ENCODE measurements around the gene AP2B1.
A peak's percentile ranks its signal among the peaks of the same experiment; 100 is the strongest.

Gene AP2B1

DNA sequence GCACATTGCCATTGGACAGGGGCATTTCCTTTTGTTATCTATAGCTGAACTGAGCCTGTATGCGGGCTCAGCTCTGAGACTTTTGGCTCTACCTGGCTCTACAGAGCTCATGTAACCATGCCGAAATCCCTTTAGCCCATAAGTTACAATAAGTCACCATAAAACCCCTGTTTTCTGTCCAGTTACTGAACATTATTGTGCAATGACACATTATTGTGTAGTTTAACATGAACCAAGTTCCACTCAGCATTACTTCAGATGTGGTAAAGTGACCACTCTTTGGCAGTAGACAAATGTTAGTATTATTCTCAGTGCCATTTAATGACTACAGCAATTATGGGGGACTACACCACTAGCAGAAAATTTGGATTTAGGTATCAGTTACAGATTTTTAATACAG lies 78.9 kb downstream of the AP2B1 start:
- H3K4me1 ChIP-seq (ENCODE audit: control insufficient read depth, low read depth, low read length), result no peaks in the 10 kb centered on the region
- H2BK15ac ChIP-seq (replicated peaks; ENCODE audit: low read depth), result no peak overlapping the region
- H3K23ac ChIP-seq (ENCODE audit: low read length), result no peak overlapping the region
- no peak overlapping the region for H2AK5ac ChIP-seq (ENCODE audit: low read length)
- H3K27me3 ChIP-seq (ENCODE audit: insufficient read depth, low read length, poor library complexity), result no peaks in the 10 kb centered on the region
- H2BK5ac ChIP-seq (ENCODE audit: low read length), result no peak overlapping the region
- H3K9ac ChIP-seq (ENCODE audit: low read length), result no peak overlapping the region
- H3K79me2 ChIP-seq (ENCODE audit: control insufficient read depth, insufficient read depth, low read length), result no peaks in the 10 kb centered on the region
- no peak overlapping the region for H3K18ac ChIP-seq (ENCODE audit: low read length)
- no peak overlapping the region for H3K4me2 ChIP-seq (ENCODE audit: low read length)
- no peak overlapping the region for H2BK120ac ChIP-seq (ENCODE audit: low read depth, low read length)
- H3K56ac ChIP-seq (ENCODE audit: low read length), result no peak overlapping the region
- H4K8ac ChIP-seq (ENCODE audit: low read depth, low read length), result no peak overlapping the region
- WGBS (ENCODE audit: extremely low coverage, insufficient coverage, low lambda C conversion rate), result no CpG with 5 or more reads among the region's 2 CpGs
- no peak overlapping the region for H3K4ac ChIP-seq (ENCODE audit: low read depth, low read length)
- H3K4me3 ChIP-seq (ENCODE audit: low read length), result no peak overlapping the region
- H4K5ac ChIP-seq (ENCODE audit: low read length), result no peak overlapping the region
- H3K36me3 ChIP-seq (ENCODE audit: control insufficient read depth, insufficient read depth, low read length), result no peaks in the 10 kb centered on the region
- no peak overlapping the region for H3K27ac ChIP-seq (ENCODE audit: low read depth, low read length)
- H3K79me1 ChIP-seq (ENCODE audit: low read length), result no peaks in the 10 kb centered on the region
- DNase-seq, result no peak

DNA sequence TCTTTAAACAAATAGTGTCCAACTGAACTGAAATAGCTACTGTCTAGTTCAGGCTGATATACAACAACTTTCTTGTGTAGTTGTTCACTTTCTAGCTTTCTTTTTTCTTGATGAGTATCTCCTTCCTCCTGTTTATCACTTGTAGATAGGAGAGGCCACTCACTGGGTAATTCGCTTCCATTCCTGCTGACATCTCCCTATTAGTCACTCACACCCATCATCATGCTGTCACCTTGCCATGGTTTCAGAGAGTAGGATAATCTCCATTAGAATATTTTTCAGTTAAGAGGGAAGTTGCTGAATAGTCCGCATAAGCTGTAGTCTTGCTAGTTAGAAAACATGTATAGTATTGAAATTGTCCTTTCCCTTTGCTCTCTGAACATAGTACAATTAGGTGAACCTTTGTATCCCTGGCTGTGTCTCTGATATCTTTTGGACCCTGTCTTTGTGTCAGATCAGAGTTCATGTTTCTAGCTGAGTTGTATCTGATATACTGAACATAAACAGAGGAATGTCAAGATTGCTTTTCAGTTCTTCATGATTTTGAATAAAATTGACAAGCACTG lies 79.9 kb downstream of the AP2B1 start:
- H3K18ac ChIP-seq (ENCODE audit: low read length), result no peak overlapping the region
- no peak overlapping the region for H3K23ac ChIP-seq (ENCODE audit: low read length)
- H4K8ac ChIP-seq (ENCODE audit: low read depth, low read length), result no peak overlapping the region
- no peaks in the 10 kb centered on the region for H3K4me1 ChIP-seq (ENCODE audit: control insufficient read depth, low read depth, low read length)
- H3K36me3 ChIP-seq (ENCODE audit: control insufficient read depth, insufficient read depth, low read length), result no peaks in the 10 kb centered on the region
- no CpG with 5 or more reads among the region's 2 CpGs for WGBS (ENCODE audit: extremely low coverage, insufficient coverage, low lambda C conversion rate)
- H3K27me3 ChIP-seq (ENCODE audit: insufficient read depth, low read length, poor library complexity), result no peaks in the 10 kb centered on the region
- H3K4me2 ChIP-seq (ENCODE audit: low read length), result no peak overlapping the region
- no peak overlapping the region for H3K56ac ChIP-seq (ENCODE audit: low read length)
- H3K79me1 ChIP-seq (ENCODE audit: low read length), result no peaks in the 10 kb centered on the region
- H2BK5ac ChIP-seq (ENCODE audit: low read length), result no peak overlapping the region
- H2BK120ac ChIP-seq (ENCODE audit: low read depth, low read length), result no peak overlapping the region
- DNase-seq, result peak; percentile 26
- H4K5ac ChIP-seq (ENCODE audit: low read length), result no peak overlapping the region
- no peak overlapping the region for H3K4ac ChIP-seq (ENCODE audit: low read depth, low read length)
- H3K4me3 ChIP-seq (ENCODE audit: low read length), result no peak overlapping the region
- no peaks in the 10 kb centered on the region for H3K79me2 ChIP-seq (ENCODE audit: control insufficient read depth, insufficient read depth, low read length)
- no peak overlapping the region for H3K9ac ChIP-seq (ENCODE audit: low read length)
- no peak overlapping the region for H3K27ac ChIP-seq (ENCODE audit: low read depth, low read length)
- H2AK5ac ChIP-seq (ENCODE audit: low read length), result no peak overlapping the region
- no peak overlapping the region for H2BK15ac ChIP-seq (replicated peaks; ENCODE audit: low read depth)

DNA sequence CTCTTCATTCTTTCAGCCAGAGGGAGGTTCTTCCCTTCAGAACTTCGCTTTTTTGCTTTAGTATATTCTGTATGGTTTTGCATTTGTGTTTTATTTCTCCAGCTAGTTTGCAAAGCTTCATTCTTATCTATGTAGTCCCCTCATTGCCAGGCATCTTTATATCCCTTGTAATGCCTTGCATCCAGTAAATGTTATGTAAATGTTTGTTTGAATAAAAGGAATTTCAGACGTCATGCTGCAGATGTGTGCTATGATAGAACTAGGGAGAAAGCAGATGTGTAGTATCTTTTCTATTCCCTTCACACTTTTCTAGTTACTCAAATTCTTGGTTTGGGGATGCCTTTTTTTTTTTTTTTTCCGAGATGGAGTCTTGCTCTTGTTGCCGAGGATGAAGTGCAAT lies 81.7 kb downstream of the AP2B1 start:
- Histone ChIP-seq H2BK5ac (ENCODE audit: low read length) (no peak overlapping the region), H3K4me3 (ENCODE audit: low read length) (no peak overlapping the region), H2BK15ac (replicated peaks; ENCODE audit: low read depth) (no peak overlapping the region), H2AK5ac (ENCODE audit: low read length) (no peak overlapping the region), H3K9ac (ENCODE audit: low read length) (no peak overlapping the region), H4K8ac (ENCODE audit: low read depth, low read length) (no peak overlapping the region), H3K4me2 (ENCODE audit: low read length) (no peak overlapping the region), H3K27me3 (ENCODE audit: insufficient read depth, low read length, poor library complexity) (no peaks in the 10 kb centered on the region), H3K27ac (ENCODE audit: low read depth, low read length) (no peak overlapping the region), H3K4ac (ENCODE audit: low read depth, low read length) (no peak overlapping the region), H4K5ac (ENCODE audit: low read length) (no peak overlapping the region), H3K4me1 (ENCODE audit: control insufficient read depth, low read depth, low read length) (no peaks in the 10 kb centered on the region), H3K23ac (ENCODE audit: low read length) (no peak overlapping the region), H3K18ac (ENCODE audit: low read length) (no peak overlapping the region), H3K56ac (ENCODE audit: low read length) (no peak overlapping the region), H2BK120ac (ENCODE audit: low read depth, low read length) (no peak overlapping the region), H3K36me3 (ENCODE audit: control insufficient read depth, insufficient read depth, low read length) (no peaks in the 10 kb centered on the region), H3K79me2 (ENCODE audit: control insufficient read depth, insufficient read depth, low read length) (no peaks in the 10 kb centered on the region), H3K79me1 (ENCODE audit: low read length) (no peaks in the 10 kb centered on the region)
- DNase-seq, result no peak
- no CpG with 5 or more reads among the region's 4 CpGs for WGBS (ENCODE audit: extremely low coverage, insufficient coverage, low lambda C conversion rate)

DNA sequence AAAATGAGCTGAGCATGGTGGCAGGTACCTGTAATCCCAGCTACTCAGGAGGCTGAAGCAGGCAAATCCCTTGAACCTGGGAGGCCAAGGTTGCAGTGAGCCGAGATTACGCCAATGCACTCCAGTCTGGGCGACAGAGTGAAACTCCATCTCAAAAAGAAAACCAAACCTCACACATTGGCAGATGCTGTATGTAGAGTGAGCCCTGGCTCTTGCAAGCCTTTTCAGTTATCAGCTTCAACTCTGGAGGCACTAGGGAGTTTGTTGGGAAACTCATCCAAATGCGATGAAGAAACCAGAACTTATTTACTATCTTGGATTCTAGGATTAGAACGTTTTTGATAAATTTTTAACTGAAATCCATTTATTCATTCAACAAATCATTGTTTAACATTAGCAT lies 87.4 kb downstream of the AP2B1 start:
- no peak overlapping the region for H3K56ac ChIP-seq (ENCODE audit: low read length)
- no peak overlapping the region for H3K23ac ChIP-seq (ENCODE audit: low read length)
- no peak overlapping the region for H3K9ac ChIP-seq (ENCODE audit: low read length)
- no peak overlapping the region for H2BK15ac ChIP-seq (replicated peaks; ENCODE audit: low read depth)
- no CpG with 5 or more reads among the region's 5 CpGs for WGBS (ENCODE audit: extremely low coverage, insufficient coverage, low lambda C conversion rate)
- no peak overlapping the region for H3K4me2 ChIP-seq (ENCODE audit: low read length)
- H3K79me1 ChIP-seq (ENCODE audit: low read length), result no peaks in the 10 kb centered on the region
- no peak overlapping the region for H3K27ac ChIP-seq (ENCODE audit: low read depth, low read length)
- no peaks in the 10 kb centered on the region for H3K79me2 ChIP-seq (ENCODE audit: control insufficient read depth, insufficient read depth, low read length)
- no peak for DNase-seq
- no peak overlapping the region for H2AK5ac ChIP-seq (ENCODE audit: low read length)
- H4K8ac ChIP-seq (ENCODE audit: low read depth, low read length), result no peak overlapping the region
- no peak overlapping the region for H2BK120ac ChIP-seq (ENCODE audit: low read depth, low read length)
- H3K36me3 ChIP-seq (ENCODE audit: control insufficient read depth, insufficient read depth, low read length), result peaks cover 5% of the 10 kb centered on the region
- H3K18ac ChIP-seq (ENCODE audit: low read length), result no peak overlapping the region
- H3K4me3 ChIP-seq (ENCODE audit: low read length), result no peak overlapping the region
- H3K4me1 ChIP-seq (ENCODE audit: control insufficient read depth, low read depth, low read length), result no peaks in the 10 kb centered on the region
- H3K27me3 ChIP-seq (ENCODE audit: insufficient read depth, low read length, poor library complexity), result no peaks in the 10 kb centered on the region
- no peak overlapping the region for H3K4ac ChIP-seq (ENCODE audit: low read depth, low read length)
- H2BK5ac ChIP-seq (ENCODE audit: low read length), result no peak overlapping the region
- no peak overlapping the region for H4K5ac ChIP-seq (ENCODE audit: low read length)

DNA sequence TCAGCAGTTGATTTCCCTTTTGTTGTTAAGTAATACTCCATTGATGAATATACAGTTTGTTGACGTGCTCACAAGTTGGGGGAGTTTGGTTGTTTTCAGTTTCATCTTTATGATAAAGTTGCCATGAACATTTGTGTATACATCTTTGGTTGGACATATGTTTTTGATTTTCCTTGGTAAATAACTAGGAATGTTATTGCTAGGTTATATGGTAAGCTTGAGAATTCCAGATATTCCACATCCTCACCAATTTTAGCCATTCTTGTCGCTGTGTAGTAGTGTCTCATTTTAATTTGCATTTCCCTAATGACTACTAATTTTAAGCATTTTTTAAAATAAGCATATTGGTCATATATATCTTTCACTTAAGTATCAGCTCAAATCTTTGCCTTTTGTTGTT lies 89.3 kb downstream of the AP2B1 start:
- H3K79me2 ChIP-seq (ENCODE audit: control insufficient read depth, insufficient read depth, low read length), result no peaks in the 10 kb centered on the region
- H3K23ac ChIP-seq (ENCODE audit: low read length), result no peak overlapping the region
- no peaks in the 10 kb centered on the region for H3K27me3 ChIP-seq (ENCODE audit: insufficient read depth, low read length, poor library complexity)
- no peak overlapping the region for H4K8ac ChIP-seq (ENCODE audit: low read depth, low read length)
- no peak overlapping the region for H3K4ac ChIP-seq (ENCODE audit: low read depth, low read length)
- no peak overlapping the region for H2BK15ac ChIP-seq (replicated peaks; ENCODE audit: low read depth)
- H3K79me1 ChIP-seq (ENCODE audit: low read length), result no peaks in the 10 kb centered on the region
- DNase-seq, result no peak
- H3K4me1 ChIP-seq (ENCODE audit: control insufficient read depth, low read depth, low read length), result no peaks in the 10 kb centered on the region
- H3K56ac ChIP-seq (ENCODE audit: low read length), result no peak overlapping the region
- no peak overlapping the region for H2BK120ac ChIP-seq (ENCODE audit: low read depth, low read length)
- H3K4me3 ChIP-seq (ENCODE audit: low read length), result no peak overlapping the region
- no peak overlapping the region for H3K27ac ChIP-seq (ENCODE audit: low read depth, low read length)
- H2AK5ac ChIP-seq (ENCODE audit: low read length), result no peak overlapping the region
- no peak overlapping the region for H3K9ac ChIP-seq (ENCODE audit: low read length)
- H3K4me2 ChIP-seq (ENCODE audit: low read length), result no peak overlapping the region
- no peak overlapping the region for H3K18ac ChIP-seq (ENCODE audit: low read length)
- no peak overlapping the region for H4K5ac ChIP-seq (ENCODE audit: low read length)
- no peak overlapping the region for H2BK5ac ChIP-seq (ENCODE audit: low read length)
- peaks cover 5% of the 10 kb centered on the region for H3K36me3 ChIP-seq (ENCODE audit: control insufficient read depth, insufficient read depth, low read length)
- no CpG with 5 or more reads among the region's 2 CpGs for WGBS (ENCODE audit: extremely low coverage, insufficient coverage, low lambda C conversion rate)

DNA sequence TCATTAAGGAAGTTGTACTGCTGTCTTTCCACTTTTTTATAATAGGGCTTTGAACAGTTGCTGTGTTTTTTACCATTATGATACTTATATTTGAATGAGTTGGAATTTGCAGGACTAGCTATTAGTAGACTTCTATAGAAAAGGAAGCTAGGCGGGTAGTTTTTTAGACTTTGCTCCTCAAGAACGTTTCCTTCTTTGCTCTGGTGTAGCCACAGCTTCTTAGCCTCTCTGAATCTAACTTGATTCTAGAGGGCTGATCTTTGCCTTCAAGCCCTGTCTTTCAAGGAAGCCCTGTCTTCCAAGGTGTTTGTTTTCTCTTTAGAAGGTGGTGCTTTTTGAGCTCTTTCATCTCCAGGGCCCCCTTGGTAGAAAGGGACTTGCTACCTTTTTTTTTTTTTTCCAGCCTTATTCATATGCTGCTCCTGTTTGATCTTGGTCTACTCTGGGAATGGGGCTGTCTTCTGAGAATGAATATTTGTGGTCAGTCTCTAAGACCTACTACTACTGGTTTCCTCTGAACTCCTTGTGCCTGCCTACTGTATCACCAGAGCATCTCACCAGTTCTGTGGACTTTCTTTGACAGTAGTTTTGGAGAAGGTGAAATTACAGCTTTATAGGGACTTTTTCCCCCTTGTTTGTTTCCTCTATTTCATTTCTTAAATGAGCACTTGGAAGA lies 92.0 kb downstream of the AP2B1 start:
- Histone ChIP-seq H4K8ac (ENCODE audit: low read depth, low read length) (no peak overlapping the region), H4K5ac (ENCODE audit: low read length) (no peak overlapping the region), H3K23ac (ENCODE audit: low read length) (no peak overlapping the region), H3K18ac (ENCODE audit: low read length) (no peak overlapping the region), H3K9ac (ENCODE audit: low read length) (no peak overlapping the region), H3K4ac (ENCODE audit: low read depth, low read length) (no peak overlapping the region), H2BK5ac (ENCODE audit: low read length) (no peak overlapping the region), H2BK15ac (replicated peaks; ENCODE audit: low read depth) (no peak overlapping the region), H3K4me2 (ENCODE audit: low read length) (no peak overlapping the region), H2BK120ac (ENCODE audit: low read depth, low read length) (no peak overlapping the region), H3K79me1 (ENCODE audit: low read length) (no peaks in the 10 kb centered on the region), H3K79me2 (ENCODE audit: control insufficient read depth, insufficient read depth, low read length) (no peaks in the 10 kb centered on the region), H3K56ac (ENCODE audit: low read length) (no peak overlapping the region), H3K27ac (ENCODE audit: low read depth, low read length) (no peak overlapping the region), H3K4me1 (ENCODE audit: control insufficient read depth, low read depth, low read length) (peaks cover 4% of the 10 kb centered on the region), H3K4me3 (ENCODE audit: low read length) (no peak overlapping the region), H3K27me3 (ENCODE audit: insufficient read depth, low read length, poor library complexity) (no peaks in the 10 kb centered on the region), H3K36me3 (ENCODE audit: control insufficient read depth, insufficient read depth, low read length) (peaks cover 5% of the 10 kb centered on the region), H2AK5ac (ENCODE audit: low read length) (no peak overlapping the region)
- WGBS (ENCODE audit: extremely low coverage, insufficient coverage, low lambda C conversion rate), result no CpG with 5 or more reads among the region's 2 CpGs
- DNase-seq, result no peak

Measured in mesendoderm (in vitro differentiated cells).